Activated T-helper 2 cell treated with anti-CD3 and anti-CD28 coated beads, Interferon-gamma antibody, Interleukin-2, Interleukin-4, amounts not matched to agents 10 μg/mL and 5 μg/mL and 100 μg/mL, durations not matched to agents 14 hours and 24 hours and 36 hours (primary cell): ENCODE results near the gene MKRN3. TPM values are rescaled to one million over a fixed set of nuclear protein-coding genes. Genes with fewer than 3 reads are reported as not detected.
A peak's percentile ranks its signal among the peaks of the same experiment; 100 is the strongest.

Source experiments
- DNase-seq: peaks from one replicate; pipeline ENCODE4 v3.0.0; 2021; ENCODE audit warnings: low spot score
- H3K27ac Mint-ChIP-seq: one replicate; pipeline ENCODE4 v1.8.0; 2021; ENCODE audit warnings: mixed read lengths
- H3K27me3 Mint-ChIP-seq: one replicate; pipeline ENCODE4 v1.8.0; 2021; ENCODE audit warnings: low read depth, mixed read lengths
- H3K36me3 Mint-ChIP-seq: one replicate; pipeline ENCODE4 v1.8.0; 2021; ENCODE audit warnings: low read depth, mixed read lengths
- H3K4me1 Mint-ChIP-seq: one replicate; pipeline ENCODE4 v1.8.0; 2021; ENCODE audit warnings: low read depth, mixed read lengths
- H3K4me3 Mint-ChIP-seq: one replicate; pipeline ENCODE4 v1.8.0; 2021; ENCODE audit warnings: low read depth, mild to moderate bottlenecking, moderate library complexity, mixed read lengths
- H3K9me3 Mint-ChIP-seq: one replicate; pipeline ENCODE4 v1.8.0; 2021; ENCODE audit warnings: mixed read lengths
- intact Hi-C: fragments of 100-400 bp; cut with micrococcal nuclease; formaldehyde crosslinking; loops from one replicate; pipeline ENCODE4 v1.15.1; 2023
- total RNA-seq: library from RNA; stranded (reverse); gene quantifications from 2 replicates; pipeline ENCODE4 v1.2.3, GENCODE V29; 2022

MKRN3 gene
- total RNA-seq, 1 donor from 2014 or later, result 1.9 TPM

DNA sequence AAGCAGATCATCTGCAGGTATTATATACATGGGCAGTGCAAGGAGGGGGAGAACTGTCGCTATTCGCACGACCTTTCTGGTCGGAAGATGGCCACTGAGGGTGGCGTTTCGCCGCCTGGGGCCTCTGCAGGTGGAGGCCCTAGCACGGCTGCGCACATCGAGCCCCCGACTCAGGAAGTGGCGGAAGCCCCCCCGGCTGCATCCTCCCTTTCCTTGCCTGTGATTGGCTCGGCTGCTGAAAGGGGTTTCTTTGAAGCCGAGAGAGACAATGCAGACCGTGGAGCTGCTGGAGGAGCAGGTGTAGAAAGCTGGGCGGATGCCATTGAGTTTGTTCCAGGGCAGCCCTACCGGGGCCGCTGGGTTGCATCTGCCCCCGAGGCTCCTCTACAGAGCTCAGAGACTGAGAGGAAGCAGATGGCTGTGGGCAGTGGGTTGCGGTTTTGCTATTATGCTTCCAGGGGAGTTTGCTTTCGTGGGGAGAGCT is 639 bp downstream of the MKRN3 start:
- Mint-ChIP-seq H3K27me3 (no peaks in the 10 kb centered on the region), H3K9me3 (peaks cover 10% of the 10 kb centered on the region), H3K4me3 (peak overlapping the region; percentile 67), H3K27ac (no peak overlapping the region), H3K4me1 (no peaks in the 10 kb centered on the region), H3K36me3 (no peaks in the 10 kb centered on the region)
- intact Hi-C loops, result no loop called here
- no peak for DNase-seq

DNA sequence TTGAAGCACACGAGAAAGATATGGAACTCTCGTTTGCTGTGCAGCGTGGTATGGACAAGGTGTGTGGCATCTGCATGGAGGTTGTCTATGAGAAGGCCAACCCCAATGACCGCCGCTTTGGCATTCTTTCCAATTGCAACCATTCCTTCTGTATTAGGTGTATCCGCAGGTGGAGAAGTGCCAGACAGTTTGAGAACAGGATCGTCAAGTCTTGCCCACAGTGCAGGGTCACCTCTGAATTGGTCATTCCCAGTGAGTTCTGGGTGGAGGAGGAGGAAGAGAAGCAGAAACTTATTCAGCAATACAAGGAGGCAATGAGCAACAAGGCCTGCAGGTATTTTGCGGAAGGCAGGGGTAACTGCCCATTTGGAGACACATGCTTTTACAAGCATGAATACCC is 1.2 kb downstream of the MKRN3 start:
- Mint-ChIP-seq H3K4me3 (peak overlapping the region; percentile 67), H3K36me3 (no peaks in the 10 kb centered on the region), H3K4me1 (no peaks in the 10 kb centered on the region), H3K27ac (no peak overlapping the region), H3K27me3 (no peaks in the 10 kb centered on the region), H3K9me3 (peaks cover 10% of the 10 kb centered on the region)
- DNase-seq, result no peak
- intact Hi-C loops, result no loop called here

DNA sequence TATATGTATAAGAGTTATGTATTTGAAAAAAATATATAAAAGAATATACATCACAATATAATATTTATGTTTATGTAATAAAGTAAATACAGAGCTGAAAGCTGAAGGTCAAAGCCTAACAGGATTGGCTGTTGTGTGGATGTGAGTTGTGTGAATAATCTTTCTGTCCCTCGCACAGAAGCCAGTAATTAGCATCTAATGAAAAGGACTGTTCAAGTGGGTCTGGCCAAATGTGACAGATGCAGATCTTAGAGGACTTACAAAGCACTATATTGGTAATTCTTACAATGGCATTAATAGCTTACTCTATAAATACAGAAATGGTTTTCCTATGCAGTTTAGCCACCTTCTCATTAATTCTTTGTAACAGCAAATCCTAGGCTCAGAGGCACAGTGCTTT is 2.4 kb downstream of the MKRN3 start:
- Mint-ChIP-seq H3K27me3 (no peaks in the 10 kb centered on the region), H3K36me3 (no peaks in the 10 kb centered on the region), H3K9me3 (peaks cover 10% of the 10 kb centered on the region), H3K27ac (no peak overlapping the region), H3K4me1 (no peaks in the 10 kb centered on the region), H3K4me3 (no peak overlapping the region)
- intact Hi-C loops, result no loop called here
- no peak for DNase-seq

DNA sequence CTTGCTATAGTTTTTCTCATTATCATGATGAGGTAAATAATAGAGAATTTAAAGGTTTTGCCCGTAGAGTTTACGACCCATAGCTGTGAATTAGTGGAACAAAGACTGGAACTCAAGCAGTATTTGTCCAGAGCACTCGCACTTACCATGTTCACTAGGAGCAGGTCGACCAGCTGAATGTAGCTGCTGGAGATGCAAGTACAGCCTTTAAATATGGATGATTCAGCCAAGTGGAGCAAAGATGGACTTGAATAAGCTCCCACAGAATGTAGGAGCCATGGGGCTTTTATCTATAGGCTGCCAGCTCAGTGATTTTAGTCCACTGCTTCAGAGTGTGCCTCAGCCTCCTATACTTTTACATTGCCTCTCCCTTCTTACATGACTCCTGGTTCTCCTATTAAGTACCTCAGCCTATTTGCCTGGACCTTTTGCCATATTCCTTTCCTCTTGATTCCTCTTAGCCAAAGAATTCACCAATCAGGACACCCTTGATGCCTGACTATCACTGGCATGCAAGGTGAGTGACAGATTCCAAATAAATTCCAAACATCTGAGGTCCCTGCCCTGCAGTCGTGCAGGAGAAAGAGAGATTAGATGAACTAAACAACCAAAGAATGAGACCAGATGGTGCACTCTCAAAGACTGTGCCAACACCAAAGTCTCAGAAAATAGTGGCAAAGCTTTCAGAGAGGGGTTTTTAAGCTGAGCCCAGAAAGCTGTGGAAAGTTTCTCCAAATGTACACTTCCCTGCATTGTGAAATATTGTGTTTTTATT is 3.9 kb downstream of the MKRN3 start:
- Mint-ChIP-seq H3K36me3 (no peaks in the 10 kb centered on the region), H3K4me3 (no peak overlapping the region), H3K9me3 (peaks cover 10% of the 10 kb centered on the region), H3K27ac (no peak overlapping the region), H3K27me3 (no peaks in the 10 kb centered on the region), H3K4me1 (no peaks in the 10 kb centered on the region)
- DNase-seq, result no peak
- intact Hi-C loops, result no loop called here

DNA sequence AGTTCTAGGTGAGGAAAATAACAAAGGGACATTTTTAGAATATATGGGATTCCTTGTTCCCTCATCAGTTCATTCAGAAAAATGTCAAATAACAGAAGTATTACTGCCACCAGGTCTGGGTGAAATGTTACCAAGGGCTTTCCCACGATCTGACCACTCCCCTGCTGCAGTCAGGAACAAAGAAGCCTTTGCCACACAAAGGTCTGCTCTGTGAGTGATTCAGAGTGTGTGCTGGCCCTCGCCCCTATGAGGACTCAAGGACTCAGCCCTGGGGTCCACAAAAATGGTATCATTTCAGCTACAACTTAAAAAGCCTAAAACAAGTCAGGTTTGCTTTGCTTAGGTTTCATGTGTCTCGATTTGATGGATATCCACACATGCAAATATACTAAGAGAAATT is 5.0 kb downstream of the MKRN3 start:
- Mint-ChIP-seq H3K27me3 (no peaks in the 10 kb centered on the region), H3K9me3 (no peaks in the 10 kb centered on the region), H3K27ac (no peak overlapping the region), H3K4me1 (no peaks in the 10 kb centered on the region), H3K4me3 (no peak overlapping the region), H3K36me3 (no peaks in the 10 kb centered on the region)
- DNase-seq, result no peak
- intact Hi-C loops, result no loop called here

DNA sequence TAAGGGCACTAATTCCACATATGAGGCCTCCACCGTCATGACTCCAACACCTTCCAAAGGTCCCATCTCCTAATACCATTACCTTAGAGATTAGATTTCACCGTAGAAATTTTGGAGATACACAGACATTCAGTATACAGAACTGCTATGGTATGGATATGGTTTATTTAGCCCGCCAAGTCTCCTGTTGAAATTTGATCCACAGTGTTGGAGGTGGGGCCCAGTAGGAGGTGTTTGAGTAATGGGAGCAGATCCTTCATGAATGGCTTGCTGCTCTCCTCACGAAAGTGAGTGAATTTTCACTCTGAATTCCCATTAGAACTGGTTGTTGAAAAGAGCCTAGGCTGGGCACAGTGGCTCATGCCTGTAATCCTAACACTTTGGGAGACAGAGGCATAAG is 7.4 kb downstream of the MKRN3 start:
- Mint-ChIP-seq H3K27ac (no peak overlapping the region), H3K4me1 (no peaks in the 10 kb centered on the region), H3K27me3 (no peaks in the 10 kb centered on the region), H3K9me3 (no peaks in the 10 kb centered on the region), H3K4me3 (no peak overlapping the region), H3K36me3 (no peaks in the 10 kb centered on the region)
- no peak for DNase-seq
- intact Hi-C loops, result no loop called here

DNA sequence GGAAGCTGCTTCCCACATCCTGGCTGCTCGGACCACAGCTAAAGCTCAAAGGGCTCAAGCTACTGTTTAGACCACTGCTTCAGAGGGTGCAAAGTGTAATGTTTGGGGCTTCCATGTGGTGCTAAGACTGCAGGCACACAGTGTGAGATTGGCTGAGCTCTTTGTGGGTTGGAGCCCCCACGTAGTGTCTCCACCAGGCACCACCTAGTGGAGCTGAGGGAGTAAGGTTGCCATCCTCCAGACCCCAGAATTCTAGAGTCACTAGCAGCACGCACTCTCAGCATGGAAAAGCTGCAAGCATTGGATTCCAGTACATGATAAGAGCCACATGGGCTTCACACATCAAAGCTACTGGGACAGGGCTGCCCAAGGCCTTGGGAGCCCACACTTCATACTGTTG is 9.3 kb downstream of the MKRN3 start:
- no peaks in the 10 kb centered on the region for H3K9me3 Mint-ChIP-seq
- no peak overlapping the region for H3K27ac Mint-ChIP-seq
- no peaks in the 10 kb centered on the region for H3K36me3 Mint-ChIP-seq
- no peaks in the 10 kb centered on the region for H3K4me1 Mint-ChIP-seq
- intact Hi-C loops, result no loop called here
- no peak for DNase-seq
- H3K27me3 Mint-ChIP-seq, result no peaks in the 10 kb centered on the region
- H3K4me3 Mint-ChIP-seq, result no peak overlapping the region

DNA sequence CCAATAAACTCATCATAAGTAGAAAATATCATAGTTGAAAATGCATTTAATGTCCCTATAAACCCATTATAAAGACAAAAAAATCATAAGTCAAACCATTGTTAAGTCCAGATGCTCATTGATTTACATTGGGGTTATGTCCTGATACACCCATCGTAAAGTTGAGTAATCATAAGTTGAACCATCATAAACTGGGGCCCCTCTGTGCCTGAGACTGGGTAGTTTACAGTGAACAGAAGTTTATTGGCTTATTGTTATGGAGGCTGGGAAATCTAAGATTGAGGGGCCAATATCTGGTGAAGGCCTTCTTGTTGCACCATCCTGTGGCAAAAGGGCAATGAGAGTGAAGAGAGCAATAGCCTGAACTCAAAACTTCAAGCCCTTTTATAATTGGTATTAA is 10.6 kb downstream of the MKRN3 start:
- Mint-ChIP-seq H3K27ac (no peak overlapping the region), H3K9me3 (no peaks in the 10 kb centered on the region), H3K4me1 (no peaks in the 10 kb centered on the region), H3K27me3 (no peaks in the 10 kb centered on the region), H3K4me3 (no peak overlapping the region), H3K36me3 (no peaks in the 10 kb centered on the region)
- DNase-seq, result no peak
- intact Hi-C loops, result no loop called here

DNA sequence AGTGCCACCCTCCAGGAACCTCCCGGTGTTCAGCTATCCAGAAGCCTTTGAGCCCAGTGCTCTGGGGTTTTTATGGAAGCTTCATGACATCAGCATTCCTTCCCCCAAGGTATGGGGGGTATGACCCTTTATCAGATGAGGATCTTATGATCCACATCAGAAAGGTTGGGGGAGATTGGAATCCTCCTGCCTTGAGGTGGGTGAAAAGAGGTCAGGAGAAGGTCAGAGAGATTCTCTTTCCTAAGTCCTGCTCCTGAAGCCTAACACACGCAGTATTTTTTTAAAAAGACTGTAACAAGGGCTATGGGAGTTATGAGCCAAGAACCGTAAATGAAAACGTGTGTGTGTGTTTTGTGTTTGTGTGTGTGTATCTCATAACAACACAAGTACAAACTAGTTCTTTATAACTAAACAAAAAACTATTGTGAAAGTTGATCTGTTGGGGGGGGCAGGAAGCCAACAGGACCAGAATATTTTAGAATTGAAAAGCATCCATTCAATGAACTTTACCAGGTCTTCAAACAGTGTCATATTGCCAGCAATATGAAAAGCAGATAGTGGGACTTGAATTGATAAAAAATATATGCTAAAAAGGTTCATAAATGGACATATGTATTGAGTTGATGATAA is 13.2 kb downstream of the MKRN3 start:
- no peak overlapping the region for H3K27ac Mint-ChIP-seq
- H3K27me3 Mint-ChIP-seq, result no peaks in the 10 kb centered on the region
- no peaks in the 10 kb centered on the region for H3K9me3 Mint-ChIP-seq
- no peaks in the 10 kb centered on the region for H3K36me3 Mint-ChIP-seq
- H3K4me1 Mint-ChIP-seq, result no peaks in the 10 kb centered on the region
- intact Hi-C loops, result no loop called here
- no peak overlapping the region for H3K4me3 Mint-ChIP-seq
- DNase-seq, result no peak

DNA sequence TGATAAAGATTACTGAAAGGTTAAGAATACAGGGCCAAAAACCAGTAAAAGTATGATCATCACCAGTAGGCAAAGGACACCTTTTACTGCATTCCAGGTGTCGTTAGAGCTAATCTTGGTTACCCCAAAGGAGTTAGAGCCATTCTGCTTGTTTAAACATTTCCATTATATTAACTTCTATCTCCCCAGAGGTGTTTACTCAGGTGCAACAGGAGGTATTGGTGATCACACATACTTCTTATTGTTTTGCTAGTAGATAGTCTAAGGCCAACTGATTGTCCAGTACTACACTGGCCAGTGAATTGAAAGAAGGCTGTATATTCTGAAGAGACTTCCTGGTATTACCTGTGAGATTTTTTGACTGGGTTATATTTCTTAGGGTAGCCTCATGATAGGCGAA is 22.8 kb downstream of the MKRN3 start:
- no peak overlapping the region for H3K27ac Mint-ChIP-seq
- H3K27me3 Mint-ChIP-seq, result no peaks in the 10 kb centered on the region
- H3K4me3 Mint-ChIP-seq, result no peak overlapping the region
- H3K9me3 Mint-ChIP-seq, result no peaks in the 10 kb centered on the region
- H3K4me1 Mint-ChIP-seq, result no peaks in the 10 kb centered on the region
- DNase-seq, result no peak
- H3K36me3 Mint-ChIP-seq, result no peaks in the 10 kb centered on the region
- intact Hi-C loops, result no loop called here

DNA sequence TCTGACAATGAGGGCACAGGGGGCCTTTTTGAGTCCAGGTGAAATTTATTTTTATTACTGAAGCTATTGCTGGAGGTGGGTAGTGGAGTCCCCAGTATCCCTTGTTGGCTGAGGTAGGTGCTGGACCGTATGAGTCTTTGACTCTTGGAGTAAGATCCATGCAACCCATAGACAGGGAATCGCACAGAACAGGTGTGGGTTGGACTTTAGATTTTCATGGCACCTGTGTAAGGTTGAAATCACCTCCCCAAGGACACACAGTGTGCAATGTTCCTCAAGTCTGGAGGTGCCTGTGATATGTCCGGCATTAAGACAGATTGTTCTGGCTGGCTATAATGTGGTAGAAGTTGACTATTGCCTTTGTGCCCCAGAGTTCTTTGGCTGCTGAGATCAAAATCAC is 23.5 kb downstream of the MKRN3 start:
- Mint-ChIP-seq H3K27ac (no peak overlapping the region), H3K4me1 (no peaks in the 10 kb centered on the region), H3K36me3 (no peaks in the 10 kb centered on the region), H3K4me3 (no peak overlapping the region), H3K27me3 (no peaks in the 10 kb centered on the region), H3K9me3 (no peaks in the 10 kb centered on the region)
- no peak for DNase-seq
- intact Hi-C loops, result no loop called here

DNA sequence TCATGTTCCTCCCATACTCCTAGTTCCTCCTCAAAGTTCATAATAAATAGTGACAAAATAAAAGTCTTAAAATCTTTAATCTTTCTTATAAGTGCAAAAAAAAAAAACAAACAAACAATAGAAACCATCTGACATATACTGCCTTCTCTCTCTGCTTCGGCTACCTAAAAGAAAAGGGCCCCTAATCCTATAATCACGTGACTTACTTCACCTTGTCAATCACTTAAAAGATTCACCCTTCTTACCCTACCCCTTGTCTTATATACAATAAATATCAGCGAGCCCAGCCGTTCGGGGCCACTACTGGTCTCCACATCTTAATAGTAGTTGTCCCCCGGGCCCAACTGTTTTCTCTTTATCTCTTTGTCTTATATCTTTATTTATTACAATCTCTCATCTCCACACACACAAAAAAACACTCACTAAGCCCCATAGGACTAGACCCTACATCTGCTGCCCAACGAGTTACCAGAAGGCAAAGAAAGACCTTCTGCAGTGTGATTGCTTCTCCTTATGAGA is 28.8 kb downstream of the MKRN3 start:
- H3K36me3 Mint-ChIP-seq, result no peaks in the 10 kb centered on the region
- no peak overlapping the region for H3K27ac Mint-ChIP-seq
- H3K27me3 Mint-ChIP-seq, result no peaks in the 10 kb centered on the region
- intact Hi-C loops, result no loop called here
- no peak for DNase-seq
- H3K9me3 Mint-ChIP-seq, result no peaks in the 10 kb centered on the region
- no peak overlapping the region for H3K4me3 Mint-ChIP-seq
- H3K4me1 Mint-ChIP-seq, result no peaks in the 10 kb centered on the region

DNA sequence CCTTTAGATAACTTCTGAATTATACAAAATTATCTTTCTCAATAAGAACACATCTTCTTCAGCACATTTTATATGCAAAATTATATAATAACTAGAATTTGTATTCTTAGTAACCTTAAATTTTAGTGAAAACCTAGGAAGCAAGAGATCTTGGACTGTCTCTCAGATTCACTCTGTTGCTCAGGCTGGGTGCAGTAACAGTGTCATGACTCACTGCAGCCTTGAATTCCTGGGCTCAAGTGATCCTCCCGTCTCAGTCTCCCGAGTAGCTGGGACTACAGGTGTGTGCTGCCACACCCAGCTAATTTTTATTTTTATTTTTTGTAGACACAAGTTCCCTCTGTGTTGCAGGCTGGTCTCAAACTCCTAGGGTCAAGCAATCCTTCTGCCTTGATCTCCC is 29.9 kb downstream of the MKRN3 start:
- no peaks in the 10 kb centered on the region for H3K9me3 Mint-ChIP-seq
- H3K4me1 Mint-ChIP-seq, result no peaks in the 10 kb centered on the region
- no peak for DNase-seq
- H3K27me3 Mint-ChIP-seq, result no peaks in the 10 kb centered on the region
- intact Hi-C loops, result no loop called here
- H3K27ac Mint-ChIP-seq, result no peak overlapping the region
- no peak overlapping the region for H3K4me3 Mint-ChIP-seq
- no peaks in the 10 kb centered on the region for H3K36me3 Mint-ChIP-seq
